ENCODE data around the gene PCDHGA12.
"Not testable (repeated sequence)": the region's sequence is repeated elsewhere in the genome, so short reads cannot be mapped to it uniquely, and the experiment has no call there.

PCDHGA12 gene

DNA sequence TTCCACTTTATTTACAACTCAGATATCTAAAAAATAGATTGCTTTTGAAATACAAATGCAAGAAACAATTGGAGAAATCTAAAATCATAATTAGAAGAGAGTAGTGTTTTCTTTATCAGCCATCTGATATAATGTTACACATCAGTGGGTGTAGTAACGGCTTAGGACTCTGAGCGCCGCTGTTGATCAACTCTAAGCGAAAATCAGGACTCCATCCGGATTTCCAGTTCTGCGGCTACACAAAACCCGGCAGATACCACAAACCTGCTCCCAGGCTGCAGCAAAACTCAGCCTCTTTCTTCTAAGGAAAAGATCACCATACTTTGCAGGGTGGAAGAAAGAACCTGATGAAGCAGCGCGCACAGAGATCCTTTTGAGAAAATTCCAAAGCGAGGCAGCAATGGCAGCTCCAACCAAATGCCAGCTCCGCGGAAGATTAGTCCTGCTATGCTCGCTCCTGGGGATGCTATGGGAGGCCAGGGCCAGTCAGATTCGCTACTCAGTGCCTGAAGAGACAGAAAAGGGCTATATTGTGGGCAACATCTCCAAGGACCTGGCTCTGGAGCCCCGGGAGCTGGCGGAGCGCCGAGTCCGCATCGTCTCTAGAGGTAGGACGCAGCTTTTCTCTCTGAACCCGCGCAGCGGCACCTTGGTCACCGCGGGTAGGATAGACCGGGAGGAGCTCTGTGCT is 27.6 kb upstream of the PCDHGA12 start, which contains the start of gene PCDHGA9:
TSS of gene PCDHGA9 (plus strand) at position 226 of the 691 bp plus-strand sequence. CDS start at position 401, 175 bp downstream.
- H3K27ac ChIP-seq: no peak within 1 kb of the TSS
- peak within 1 kb of the TSS; percentile 53 for H3K4me3 ChIP-seq
- DNase-seq (ENCODE audit: low spot score): no peak
- TF ChIP-seq CTCF (IDR thresholded peaks at IDR 0.05): no peak

GRCh38 chr5:141403387-141403786 is 26.9 kb upstream of the PCDHGA12 start:
- TF ChIP-seq CTCF (IDR thresholded peaks at IDR 0.05): no peak
- peak overlapping the region; percentile 53 for H3K4me3 ChIP-seq
- H3K27ac ChIP-seq: no peak overlapping the region
- no peak for DNase-seq (ENCODE audit: low spot score)

DNA sequence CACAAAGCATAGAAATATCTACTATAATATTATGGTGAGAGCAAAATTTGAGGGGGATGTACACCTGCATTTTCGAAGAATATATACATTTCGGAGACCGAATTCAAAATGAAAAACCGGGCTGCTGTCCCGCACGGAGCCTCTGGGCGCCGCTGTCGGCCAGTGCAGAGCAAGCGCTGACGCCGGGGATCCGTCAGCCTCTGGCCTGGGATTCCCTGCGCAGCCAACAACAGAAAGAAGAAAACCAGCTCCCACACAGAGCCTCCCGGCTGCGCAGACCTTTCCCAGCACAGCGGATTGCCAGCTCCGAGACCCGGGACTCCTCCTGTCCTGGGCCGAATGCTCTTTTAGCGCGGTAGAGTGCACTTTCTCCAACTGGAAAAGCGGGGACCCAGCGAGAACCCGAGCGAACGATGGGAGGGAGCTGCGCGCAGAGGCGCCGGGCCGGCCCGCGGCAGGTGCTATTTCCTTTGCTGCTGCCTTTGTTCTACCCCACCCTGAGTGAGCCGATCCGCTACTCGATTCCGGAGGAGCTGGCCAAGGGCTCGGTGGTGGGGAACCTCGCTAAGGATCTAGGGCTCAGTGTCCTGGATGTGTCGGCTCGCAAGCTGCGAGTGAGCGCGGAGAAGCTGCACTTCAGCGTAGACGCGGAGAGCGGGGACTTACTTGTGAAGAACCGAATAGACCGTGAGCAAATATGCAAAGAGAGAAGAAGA is 22.4 kb upstream of the PCDHGA12 start, which contains the start of gene PCDHGB6:
TSS of gene PCDHGB6 (plus strand) at position 232 of the 716 bp plus-strand sequence. CDS start at position 414, 182 bp downstream.
- not testable (repeated sequence) for H3K27ac ChIP-seq; DNase-seq (ENCODE audit: low spot score)
- H3K4me3 ChIP-seq: peak within 1 kb of the TSS; percentile 61

DNA sequence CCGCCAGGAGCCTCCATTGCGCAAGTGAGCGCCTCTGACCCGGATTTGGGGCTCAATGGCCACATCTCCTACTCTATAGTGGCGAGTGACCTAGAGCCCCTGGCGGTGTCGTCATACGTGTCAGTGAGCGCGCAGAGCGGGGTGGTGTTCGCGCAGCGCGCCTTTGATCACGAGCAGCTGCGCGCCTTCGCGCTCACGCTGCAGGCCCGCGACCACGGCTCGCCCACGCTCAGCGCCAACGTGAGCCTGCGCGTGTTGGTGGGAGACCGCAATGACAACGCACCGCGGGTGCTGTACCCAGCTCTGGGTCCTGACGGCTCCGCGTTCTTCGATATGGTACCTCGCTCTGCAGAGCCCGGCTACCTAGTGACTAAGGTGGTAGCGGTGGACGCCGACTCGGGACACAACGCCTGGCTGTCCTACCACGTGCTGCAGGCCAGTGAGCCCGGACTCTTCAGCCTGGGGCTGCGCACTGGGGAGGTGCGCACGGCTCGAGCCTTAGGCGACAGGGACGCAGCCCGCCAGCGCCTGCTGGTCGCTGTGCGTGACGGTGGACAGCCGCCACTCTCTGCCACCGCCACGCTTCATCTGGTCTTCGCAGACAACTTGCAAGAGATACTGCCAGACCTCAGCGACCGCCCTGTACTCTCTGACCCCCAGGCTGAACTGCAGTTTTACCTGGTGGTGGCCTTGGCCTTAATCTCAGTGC is 20.6 kb upstream of the PCDHGA12 start:
- H3K27ac ChIP-seq: no peak overlapping the region
- DNase-seq (ENCODE audit: low spot score): no peak
- peak overlapping the region; percentile 34 for H3K4me3 ChIP-seq
- TF ChIP-seq CTCF (IDR thresholded peaks at IDR 0.05): no peak

DNA sequence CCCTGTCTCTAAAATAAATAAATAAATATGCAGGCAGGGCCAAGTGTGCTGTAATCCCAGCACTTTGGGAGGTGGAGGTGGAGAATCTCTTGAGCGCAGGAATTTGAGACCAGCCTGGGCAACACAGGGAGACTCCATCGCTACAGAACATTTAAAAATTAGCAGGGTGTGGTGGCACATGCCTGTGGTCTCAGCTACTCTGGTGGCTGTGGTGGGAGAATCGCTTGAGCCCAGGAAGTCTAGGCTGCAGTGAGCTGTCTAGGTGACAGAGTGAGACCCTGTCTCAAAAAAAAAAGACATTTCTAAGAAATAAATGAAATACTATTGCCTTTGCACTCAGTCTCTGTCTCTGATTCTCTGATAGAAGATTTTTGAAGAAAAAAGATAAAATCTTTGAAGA is 18.7 kb upstream of the PCDHGA12 start:
- Histone ChIP-seq H3K27ac (no peak overlapping the region), H3K4me3 (peak overlapping the region; percentile 6)
- DNase-seq (ENCODE audit: low spot score): no peak
- no peak for TF ChIP-seq CTCF (IDR thresholded peaks at IDR 0.05)

- H3K4me3 ChIP-seq: peak within 1 kb of the TSS; percentile 56
- TF ChIP-seq CTCF (IDR thresholded peaks at IDR 0.05): no peak
- no peak for DNase-seq (ENCODE audit: low spot score)
- H3K27ac ChIP-seq: no peak within 1 kb of the TSS
Measured at GRCh38 chr5:141412854-141413539, 17.3 kb upstream of the PCDHGA12 start, which contains the start of gene PCDHGA10. TSS of gene PCDHGA10 (plus strand) at chr5:141412987. CDS start at chr5:141413176, 189 bp downstream.

Measured in coronary artery (tissue), 2 donors.